Prostate gland (tissue), 2 donors: ENCODE measurements around the gene BRD3OS. TPM values are rescaled to one million over a fixed set of nuclear protein-coding genes. Genes with fewer than 3 reads are reported as not detected.

Experiments used
- DNase-seq: peaks from one replicate; pipeline ENCODE4 v3.0.0-alpha.2; 2019; ENCODE audit warnings: low spot score
- H3K27ac ChIP-seq, 2 donors: fragments of 200-600 bp; sonication (generic); 2 replicates each; pipeline ENCODE4 v1.5.1; 2017 to 2019
- H3K27me3 ChIP-seq: fragments of 200-600 bp; sonication (generic); replicated peaks from 2 replicates; pipeline ENCODE4 v1.5.1; 2019; ENCODE audit not compliant: insufficient read depth
- H3K36me3 ChIP-seq, 2 donors: fragments of 200-600 bp; sonication (generic); 1 replicate in 1 of 2; 2 replicates in 1 of 2; pipeline versions ENCODE4 v1.5.1 to v1.8.1; 2017 to 2019
- H3K4me1 ChIP-seq: fragments of 200-600 bp; sonication (generic); replicated peaks from 2 replicates; pipeline ENCODE4 v1.5.1; 2019
- H3K4me3 ChIP-seq, 2 donors: fragments of 200-600 bp; sonication (generic); 2 replicates each; pipeline ENCODE4 v1.5.1; 2017 to 2019
- H3K9me3 ChIP-seq: fragments of 200-600 bp; sonication (generic); 2 replicates; pipeline ENCODE4 v1.5.1; 2017
- CTCF ChIP-seq, 4 experiments: fragments of 200-600 bp in 2 of 4; fragments of 450-650 bp in 2 of 4; sonication (generic) in 2 of 4; IDR thresholded peaks; 1 replicate in 3 of 4; 2 replicates in 1 of 4; pipeline ENCODE4 v1.5.1; 2016 to 2019; ENCODE audit warnings: antibody characterized with exemption in 4 of 4, mild to moderate bottlenecking in 2 of 4, moderate library complexity in 2 of 4
- POLR2A ChIP-seq: fragments of 450-650 bp; IDR thresholded peaks from one replicate; pipeline ENCODE4 v1.6.1; 2016; ENCODE audit warnings: antibody characterized with exemption, mild to moderate bottlenecking
- POLR2AphosphoS5 ChIP-seq: sonication (generic); formaldehyde crosslinking; IDR thresholded peaks from one replicate; pipeline ENCODE4 v1.6.1; 2017; ENCODE audit warnings: antibody characterized with exemption
- WGBS: methylation state at CpG from one replicate; pipeline ENCODE4 v1.1.5; 2018; 5-methylcytosine and 5-hydroxymethylcytosine counted together
- intact Hi-C: fragments of 100-400 bp; cut with DNase I; formaldehyde crosslinking; loops from one replicate; pipeline ENCODE4 v1.14.2; 2022
- total RNA-seq, 2 donors: library from RNA; depleted of rRNA; stranded (reverse); fragments of >200 nt; gene quantifications; one replicate each; pipeline ENCODE4 v1.1.0, GENCODE V29; 2016

The BRD3OS gene
- total RNA-seq, 2 donors from 2014 or later: 16.2 to 30.1 TPM

- H3K36me3 ChIP-seq: no peaks in the 10 kb centered on the region
- 75% methylated on average over 16 of the region's 16 CpGs for WGBS
- TF ChIP-seq CTCF (IDR thresholded peaks at IDR 0.05): no peak
- TF ChIP-seq POLR2AphosphoS5: no peak
- TF ChIP-seq POLR2A: no peak
- no peak overlapping the region for H3K4me3 ChIP-seq
- no peak for DNase-seq
- no peaks in the 10 kb centered on the region for H3K9me3 ChIP-seq
- intact Hi-C loops: no loop called here
- H3K27me3 ChIP-seq: no peaks in the 10 kb centered on the region
- no peak overlapping the region for H3K27ac ChIP-seq
- peaks cover 54% of the 10 kb centered on the region for H3K4me1 ChIP-seq
Observed at GRCh38 chr9:134059188-134059641, 33.9 kb downstream of the BRD3OS start.

DNA sequence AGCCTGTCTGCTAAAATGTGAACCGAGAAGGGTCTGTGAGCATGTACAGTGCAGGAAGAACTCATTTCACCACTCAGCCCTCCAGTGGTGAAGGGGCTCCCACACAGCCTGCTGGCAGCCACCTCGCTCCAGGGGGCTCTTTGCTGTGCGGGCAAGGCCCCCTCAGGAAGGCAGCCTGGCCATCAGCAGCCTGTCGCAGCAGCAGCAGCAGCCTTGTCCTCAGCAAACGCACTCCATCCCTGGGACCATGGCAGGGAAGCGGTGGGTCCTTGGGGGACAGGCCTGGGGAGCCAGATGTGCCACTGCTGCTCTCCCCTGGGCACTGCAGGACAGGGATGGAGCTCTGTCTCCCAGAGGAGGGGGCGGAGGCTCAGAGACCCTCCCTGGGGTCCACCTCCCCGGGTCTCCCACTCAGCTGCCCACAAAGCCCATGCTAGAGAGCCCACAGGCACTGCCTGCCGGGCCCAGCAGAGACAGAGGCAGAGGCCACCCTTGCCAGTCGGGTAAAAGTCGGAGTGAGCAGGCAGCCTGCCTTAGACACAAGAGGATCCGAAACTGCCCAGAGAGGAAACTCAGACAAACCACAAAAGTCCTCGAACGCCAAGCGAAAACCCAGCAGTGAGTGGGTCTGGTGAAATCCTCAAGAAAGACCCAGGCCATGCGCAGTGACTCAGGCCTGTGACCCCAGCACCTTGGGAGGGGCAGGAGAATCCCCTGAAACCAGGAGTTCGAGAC is 34.5 kb downstream of the BRD3OS start:
- Histone ChIP-seq H3K27me3 (no peaks in the 10 kb centered on the region), H3K4me1 (peaks cover 58% of the 10 kb centered on the region)
- intact Hi-C loops: loop anchor here (10.0 kb wide), 1 partner anchor 375 kb away; no protein-coding TSS in a partner anchor

GRCh38 chr9:134060546-134060945 is 35.3 kb downstream of the BRD3OS start:
- WGBS: 86% methylated on average over 4 of the region's 4 CpGs
- no peak for TF ChIP-seq CTCF (IDR thresholded peaks at IDR 0.05)
- TF ChIP-seq POLR2AphosphoS5: no peak
- TF ChIP-seq POLR2A: no peak
- H3K9me3 ChIP-seq: no peaks in the 10 kb centered on the region
- H3K27ac ChIP-seq: no peak overlapping the region
- H3K4me1 ChIP-seq: peaks cover 60% of the 10 kb centered on the region
- no peaks in the 10 kb centered on the region for H3K36me3 ChIP-seq
- DNase-seq: no peak
- intact Hi-C loops: loop anchor here (10.0 kb wide), 1 partner anchor 374 kb away; no protein-coding TSS in a partner anchor
- H3K27me3 ChIP-seq: no peaks in the 10 kb centered on the region
- H3K4me3 ChIP-seq: no peak overlapping the region

More for the DNA sequence above, 34.5 kb downstream of the BRD3OS start:
- no peak for TF ChIP-seq POLR2AphosphoS5
- no peak for TF ChIP-seq CTCF (IDR thresholded peaks at IDR 0.05)
- no peak for TF ChIP-seq POLR2A
- WGBS: 73% methylated on average over 12 of the region's 17 CpGs
- no peak for DNase-seq
- Histone ChIP-seq H3K4me3 (no peak overlapping the region), H3K36me3 (no peaks in the 10 kb centered on the region), H3K9me3 (no peaks in the 10 kb centered on the region), H3K27ac (no peak overlapping the region)

DNA sequence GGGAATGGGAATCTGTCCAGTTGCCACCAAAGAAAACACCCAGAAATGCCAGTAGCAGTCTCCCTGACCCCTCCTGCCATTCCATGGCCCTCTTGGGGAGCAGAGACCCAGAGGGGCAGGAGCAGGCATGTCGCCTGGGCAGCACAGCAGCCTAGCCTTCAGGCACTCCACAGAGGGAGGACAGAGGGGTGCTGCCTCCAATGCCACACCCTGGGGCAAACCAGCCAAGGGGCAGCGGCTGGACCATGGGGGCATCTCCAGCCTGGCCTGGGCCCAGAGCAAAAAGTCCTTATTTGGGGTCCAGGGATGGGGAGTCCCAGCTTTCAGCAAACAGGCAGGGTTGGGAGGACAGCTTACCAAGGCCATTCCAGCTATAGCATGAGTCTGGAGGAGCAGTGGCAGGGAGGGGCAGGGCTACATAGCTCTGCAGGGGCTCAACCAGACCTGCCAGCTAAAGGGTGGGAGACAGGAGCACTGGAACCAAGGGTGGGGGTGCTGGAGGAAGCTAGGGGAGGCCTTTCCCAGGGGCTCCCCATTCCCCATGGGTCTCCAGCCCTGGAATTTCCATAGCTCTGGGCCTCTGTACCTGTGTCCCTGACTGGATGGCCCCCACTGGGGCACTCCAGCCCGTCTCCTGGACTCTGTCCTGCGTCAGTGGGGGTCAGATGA is 35.9 kb downstream of the BRD3OS start:
- WGBS: 94% methylated on average over 4 of the region's 4 CpGs
- no peak overlapping the region for H3K27ac ChIP-seq
- DNase-seq: no peak
- peaks cover 58% of the 10 kb centered on the region for H3K4me1 ChIP-seq
- TF ChIP-seq POLR2AphosphoS5 (no peak), CTCF (IDR thresholded peaks at IDR 0.05) (no peak), POLR2A (no peak)
- no peaks in the 10 kb centered on the region for H3K9me3 ChIP-seq
- H3K36me3 ChIP-seq: no peaks in the 10 kb centered on the region
- intact Hi-C loops: loop anchor here (10.0 kb wide), 1 partner anchor 374 kb away; no protein-coding TSS in a partner anchor
- H3K4me3 ChIP-seq: no peak overlapping the region
- no peaks in the 10 kb centered on the region for H3K27me3 ChIP-seq
